BE2C (cell line): ENCODE measurements around the gene MAN1C1.

Experiments used
- DNase-seq: peaks from one replicate; pipeline ENCODE4 v3.0.0-alpha.2; 2020
- H3K27me3 ChIP-seq: fragments of 250-450 bp; sonication (Bioruptor Pico); 2 replicates; pipeline ENCODE4 v1.5.1; 2020; ENCODE audit warnings: mild to moderate bottlenecking
- H3K36me3 ChIP-seq: fragments of 250-450 bp; sonication (Bioruptor Pico); 2 replicates; pipeline ENCODE4 v1.5.1; 2020; ENCODE audit warnings: mild to moderate bottlenecking
- H3K4me1 ChIP-seq: fragments of 250-450 bp; sonication (Bioruptor Pico); 2 replicates; pipeline ENCODE4 v1.5.1; 2020
- H3K4me3 ChIP-seq: 2 replicates; pipeline ENCODE4 v1.5.1; 2011; ENCODE audit warnings: low read depth, low read length
- H3K9me3 ChIP-seq: fragments of 250-450 bp; sonication (Bioruptor Pico); 2 replicates; pipeline ENCODE4 v1.5.1; 2020
- CTCF ChIP-seq: IDR thresholded peaks from 2 replicates; pipeline ENCODE4 v1.5.1; 2012; ENCODE audit warnings: mild to moderate bottlenecking, low read depth, low read length

MAN1C1 gene

GRCh38 chr1:25680701-25681100 lies 64.1 kb downstream of the MAN1C1 start:
- no peak for TF ChIP-seq CTCF
- Histone ChIP-seq H3K4me3 (no peak overlapping the region), H3K4me1 (no peaks in the 10 kb centered on the region), H3K27me3 (no peaks in the 10 kb centered on the region), H3K36me3 (no peaks in the 10 kb centered on the region), H3K9me3 (no peaks in the 10 kb centered on the region)
- no peak for DNase-seq

GRCh38 chr1:25682059-25682601 lies 65.5 kb downstream of the MAN1C1 start:
- H3K27me3 ChIP-seq, result no peaks in the 10 kb centered on the region
- DNase-seq, result no peak
- H3K4me1 ChIP-seq, result no peaks in the 10 kb centered on the region
- H3K9me3 ChIP-seq, result no peaks in the 10 kb centered on the region
- H3K36me3 ChIP-seq, result no peaks in the 10 kb centered on the region
- H3K4me3 ChIP-seq, result no peak overlapping the region
- TF ChIP-seq CTCF, result no peak

DNA sequence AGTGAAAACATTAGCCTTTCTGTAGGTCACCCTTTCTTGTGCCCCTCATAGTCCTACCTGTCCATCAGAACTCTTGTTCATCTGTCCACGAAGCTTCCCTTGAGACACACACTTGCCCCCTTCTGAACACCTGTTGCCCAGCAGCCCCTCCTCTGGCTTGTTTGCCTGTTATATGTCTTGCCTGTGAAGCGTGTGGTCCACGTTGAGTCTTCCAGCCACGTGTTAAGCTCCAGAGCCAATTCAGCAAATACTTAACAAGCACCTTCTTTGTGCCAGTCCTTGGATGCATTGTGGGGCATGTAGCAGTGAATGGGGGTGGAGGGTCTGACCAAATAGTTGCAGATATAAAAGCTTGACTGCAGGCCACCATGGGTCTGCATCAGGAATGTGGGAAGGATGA lies 66.6 kb downstream of the MAN1C1 start:
- H3K36me3 ChIP-seq, result no peaks in the 10 kb centered on the region
- no peaks in the 10 kb centered on the region for H3K27me3 ChIP-seq
- H3K4me1 ChIP-seq, result peaks cover 1% of the 10 kb centered on the region; the same call in 1 of the 2 replicates
- H3K9me3 ChIP-seq, result no peaks in the 10 kb centered on the region
- DNase-seq, result no peak
- TF ChIP-seq CTCF, result no peak
- H3K4me3 ChIP-seq, result no peak overlapping the region

DNA sequence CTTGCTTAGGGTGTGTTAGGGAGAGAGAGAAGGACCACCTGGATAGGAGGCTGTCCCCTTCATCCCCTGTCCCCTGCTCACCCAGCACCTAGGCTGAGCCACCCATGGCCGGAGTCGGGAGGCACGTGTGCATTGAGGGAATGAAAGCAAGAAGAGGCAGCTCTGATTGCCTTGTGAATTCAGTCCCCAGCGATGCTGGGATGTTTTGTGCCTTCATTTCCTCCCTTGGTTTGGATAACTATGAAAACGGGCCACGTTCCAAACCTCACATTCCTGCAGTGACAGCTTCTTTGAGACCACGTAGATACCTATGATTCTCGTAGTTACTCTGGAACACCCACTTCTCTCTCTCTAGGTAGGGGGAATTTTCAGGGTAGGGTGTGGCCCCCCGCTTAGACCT lies 67.1 kb downstream of the MAN1C1 start:
- Histone ChIP-seq H3K4me1 (peaks cover 3% of the 10 kb centered on the region; the same call in 1 of the 2 replicates), H3K36me3 (no peaks in the 10 kb centered on the region), H3K4me3 (no peak overlapping the region), H3K27me3 (no peaks in the 10 kb centered on the region), H3K9me3 (no peaks in the 10 kb centered on the region)
- TF ChIP-seq CTCF, result no peak
- no peak for DNase-seq

DNA sequence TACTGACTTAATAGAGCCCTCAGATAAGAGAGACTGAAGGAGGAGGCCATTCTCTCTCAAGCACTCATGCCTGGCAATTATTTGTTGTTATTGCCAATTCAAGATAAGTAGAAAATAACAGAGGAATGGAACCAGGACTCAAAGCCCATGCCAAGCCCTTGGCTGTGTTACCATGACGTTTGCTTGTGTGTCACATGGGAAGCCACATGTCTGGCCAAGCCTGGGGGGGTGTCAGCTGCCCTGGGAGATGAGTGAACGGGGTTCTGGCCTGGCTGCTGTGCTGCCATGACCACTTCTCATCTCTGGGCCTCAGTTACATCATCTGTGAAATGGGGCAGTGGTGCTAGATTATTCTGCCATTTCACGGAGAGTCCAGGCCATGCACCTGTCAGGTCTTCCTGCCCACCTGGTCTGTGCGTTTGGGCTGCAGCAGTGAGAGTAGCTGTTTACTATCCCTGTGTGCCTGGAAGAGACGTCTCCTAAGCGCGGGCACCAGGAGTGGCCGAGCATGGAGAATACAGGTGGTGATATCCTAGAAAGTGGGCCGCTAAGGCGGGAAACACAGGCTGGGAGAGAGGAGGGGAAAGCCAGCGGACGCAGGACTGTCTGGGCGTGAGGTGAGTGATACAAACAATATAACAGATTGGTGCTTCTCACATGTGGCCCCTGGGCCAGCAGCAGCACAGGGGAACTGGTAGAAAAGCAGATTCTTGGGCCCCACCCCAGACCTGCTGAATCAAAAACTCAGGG lies 67.8 kb downstream of the MAN1C1 start:
- H3K4me1 ChIP-seq, result peaks cover 3% of the 10 kb centered on the region; the same call in 1 of the 2 replicates
- no peak for DNase-seq
- no peaks in the 10 kb centered on the region for H3K36me3 ChIP-seq
- H3K9me3 ChIP-seq, result no peaks in the 10 kb centered on the region
- no peak for TF ChIP-seq CTCF
- no peaks in the 10 kb centered on the region for H3K27me3 ChIP-seq
- H3K4me3 ChIP-seq, result no peak overlapping the region

- H3K27me3 ChIP-seq, result no peaks in the 10 kb centered on the region
- no peaks in the 10 kb centered on the region for H3K9me3 ChIP-seq
- TF ChIP-seq CTCF, result no peak
- no peak overlapping the region for H3K4me3 ChIP-seq
- no peaks in the 10 kb centered on the region for H3K36me3 ChIP-seq
- peaks cover 3% of the 10 kb centered on the region; the same call in 1 of the 2 replicates for H3K4me1 ChIP-seq
- DNase-seq, result no peak
Measured at GRCh38 chr1:25685211-25685750, 68.7 kb downstream of the MAN1C1 start.
